ENCODE measurements around the gene PDIA5. TPM values are rescaled to one million over a fixed set of nuclear protein-coding genes. Genes with fewer than 3 reads are reported as not detected.

The PDIA5 gene
- total RNA-seq, 2 donors from 2014 or later, result 57.5 to 68.3 TPM

DNA sequence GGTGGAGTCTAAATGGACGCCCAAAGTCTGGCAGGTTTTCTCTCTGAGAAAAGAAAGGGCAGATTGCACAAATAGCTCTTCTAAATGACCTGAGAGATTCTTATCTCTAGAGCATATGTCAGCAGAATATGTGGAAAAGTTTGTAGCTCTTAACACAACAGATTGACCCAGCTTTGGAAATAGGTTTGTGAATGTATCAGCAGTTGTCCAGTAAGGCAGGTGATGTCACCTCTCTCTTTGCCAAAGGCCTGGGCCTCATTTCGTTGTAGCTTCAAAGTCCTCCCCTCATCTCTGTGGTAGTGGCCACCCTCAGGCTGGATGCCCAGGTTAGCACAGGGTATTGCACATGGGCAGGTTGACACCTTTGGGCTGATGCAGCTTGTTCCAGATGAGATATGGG, 36.0 kb downstream of the PDIA5 start:
- peaks cover 72% of the 10 kb centered on the region for H3K36me3 Mint-ChIP-seq (ENCODE audit: low read depth)
- peaks cover 31% of the 10 kb centered on the region for H3K4me1 Mint-ChIP-seq
- no peaks in the 10 kb centered on the region for H3K27me3 Mint-ChIP-seq (ENCODE audit: insufficient read depth)
- H3K9ac ChIP-seq (ENCODE audit: extremely low read depth, low read length, poor library complexity, severe bottlenecking), result no peak overlapping the region
- WGBS, 2 experiments (ENCODE audit: insufficient coverage in 1 of 2, insufficient read length in 1 of 2), result 90 to 100% methylated on average over 1 to 2 of the region's 2 CpGs
- TF ChIP-seq, protein P1, sequence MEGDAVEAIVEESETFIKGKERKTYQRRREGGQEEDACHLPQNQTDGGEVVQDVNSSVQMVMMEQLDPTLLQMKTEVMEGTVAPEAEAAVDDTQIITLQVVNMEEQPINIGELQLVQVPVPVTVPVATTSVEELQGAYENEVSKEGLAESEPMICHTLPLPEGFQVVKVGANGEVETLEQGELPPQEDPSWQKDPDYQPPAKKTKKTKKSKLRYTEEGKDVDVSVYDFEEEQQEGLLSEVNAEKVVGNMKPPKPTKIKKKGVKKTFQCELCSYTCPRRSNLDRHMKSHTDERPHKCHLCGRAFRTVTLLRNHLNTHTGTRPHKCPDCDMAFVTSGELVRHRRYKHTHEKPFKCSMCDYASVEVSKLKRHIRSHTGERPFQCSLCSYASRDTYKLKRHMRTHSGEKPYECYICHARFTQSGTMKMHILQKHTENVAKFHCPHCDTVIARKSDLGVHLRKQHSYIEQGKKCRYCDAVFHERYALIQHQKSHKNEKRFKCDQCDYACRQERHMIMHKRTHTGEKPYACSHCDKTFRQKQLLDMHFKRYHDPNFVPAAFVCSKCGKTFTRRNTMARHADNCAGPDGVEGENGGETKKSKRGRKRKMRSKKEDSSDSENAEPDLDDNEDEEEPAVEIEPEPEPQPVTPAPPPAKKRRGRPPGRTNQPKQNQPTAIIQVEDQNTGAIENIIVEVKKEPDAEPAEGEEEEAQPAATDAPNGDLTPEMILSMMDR (conservative IDR thresholded peaks at IDR 0.05), result no peak
- no peaks in the 10 kb centered on the region for H3K9me3 Mint-ChIP-seq
- no peak overlapping the region for H3K27ac Mint-ChIP-seq
- peaks cover 93% of the 10 kb centered on the region for H3K36me3 ChIP-seq (ENCODE audit: control insufficient read depth, insufficient read depth, low read length)
- no peak for DNase-seq
- no peak overlapping the region for H3K4me3 Mint-ChIP-seq
- H3K9me3 ChIP-seq (ENCODE audit: control insufficient read depth, low read length), result no peaks in the 10 kb centered on the region
- H3K4me3 ChIP-seq (ENCODE audit: low read length), result no peak overlapping the region
- no peak overlapping the region for H3K27ac ChIP-seq (ENCODE audit: low read depth, low read length)
- H3K27me3 ChIP-seq (ENCODE audit: control insufficient read depth, insufficient read depth, low read length, poor library complexity, severe bottlenecking), result no peaks in the 10 kb centered on the region
- peaks cover 20% of the 10 kb centered on the region for H3K4me1 ChIP-seq (ENCODE audit: control insufficient read depth, insufficient read depth, low read length)

DNA sequence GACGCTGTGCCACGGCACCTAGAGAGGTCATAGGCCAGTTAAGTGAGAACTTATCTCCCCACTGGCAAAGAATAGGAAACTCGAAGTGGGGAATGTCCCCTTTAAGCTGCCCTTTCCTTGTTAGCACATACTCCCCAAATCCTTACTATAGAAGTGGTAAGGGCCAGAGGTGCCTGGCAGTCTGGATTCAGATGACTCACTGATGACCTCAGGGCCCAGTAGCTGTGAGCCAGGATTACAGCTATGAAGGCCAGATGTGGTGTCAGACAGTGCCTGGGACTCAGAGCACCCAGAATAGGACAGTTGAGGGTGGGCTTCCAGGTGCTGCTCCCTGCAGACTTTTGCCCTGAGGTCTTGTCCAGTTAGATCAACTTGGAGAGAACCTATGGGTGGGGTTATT, 37.7 kb downstream of the PDIA5 start:
- H3K36me3 ChIP-seq (ENCODE audit: control insufficient read depth, insufficient read depth, low read length), result peaks cover 92% of the 10 kb centered on the region
- Mint-ChIP-seq H3K27me3 (ENCODE audit: insufficient read depth) (no peaks in the 10 kb centered on the region), H3K27ac (peak overlapping the region; percentile 65), H3K36me3 (ENCODE audit: low read depth) (peaks cover 71% of the 10 kb centered on the region), H3K4me1 (peaks cover 14% of the 10 kb centered on the region), H3K9me3 (no peaks in the 10 kb centered on the region), H3K4me3 (no peak overlapping the region)
- H3K9me3 ChIP-seq (ENCODE audit: control insufficient read depth, low read length), result no peaks in the 10 kb centered on the region
- WGBS, 2 experiments (ENCODE audit: insufficient coverage in 1 of 2, insufficient read length in 1 of 2), result 89 to 92% methylated on average over 3 of the region's 3 CpGs
- H3K4me1 ChIP-seq (ENCODE audit: control insufficient read depth, insufficient read depth, low read length), result peaks cover 6% of the 10 kb centered on the region
- H3K4me3 ChIP-seq (ENCODE audit: low read length), result no peak overlapping the region
- TF ChIP-seq, protein P1 (conservative IDR thresholded peaks at IDR 0.05), result no peak
- H3K9ac ChIP-seq (ENCODE audit: extremely low read depth, low read length, poor library complexity, severe bottlenecking), result no peak overlapping the region
- no peak overlapping the region for H3K27ac ChIP-seq (ENCODE audit: low read depth, low read length)
- no peaks in the 10 kb centered on the region for H3K27me3 ChIP-seq (ENCODE audit: control insufficient read depth, insufficient read depth, low read length, poor library complexity, severe bottlenecking)
- DNase-seq, result no peak

DNA sequence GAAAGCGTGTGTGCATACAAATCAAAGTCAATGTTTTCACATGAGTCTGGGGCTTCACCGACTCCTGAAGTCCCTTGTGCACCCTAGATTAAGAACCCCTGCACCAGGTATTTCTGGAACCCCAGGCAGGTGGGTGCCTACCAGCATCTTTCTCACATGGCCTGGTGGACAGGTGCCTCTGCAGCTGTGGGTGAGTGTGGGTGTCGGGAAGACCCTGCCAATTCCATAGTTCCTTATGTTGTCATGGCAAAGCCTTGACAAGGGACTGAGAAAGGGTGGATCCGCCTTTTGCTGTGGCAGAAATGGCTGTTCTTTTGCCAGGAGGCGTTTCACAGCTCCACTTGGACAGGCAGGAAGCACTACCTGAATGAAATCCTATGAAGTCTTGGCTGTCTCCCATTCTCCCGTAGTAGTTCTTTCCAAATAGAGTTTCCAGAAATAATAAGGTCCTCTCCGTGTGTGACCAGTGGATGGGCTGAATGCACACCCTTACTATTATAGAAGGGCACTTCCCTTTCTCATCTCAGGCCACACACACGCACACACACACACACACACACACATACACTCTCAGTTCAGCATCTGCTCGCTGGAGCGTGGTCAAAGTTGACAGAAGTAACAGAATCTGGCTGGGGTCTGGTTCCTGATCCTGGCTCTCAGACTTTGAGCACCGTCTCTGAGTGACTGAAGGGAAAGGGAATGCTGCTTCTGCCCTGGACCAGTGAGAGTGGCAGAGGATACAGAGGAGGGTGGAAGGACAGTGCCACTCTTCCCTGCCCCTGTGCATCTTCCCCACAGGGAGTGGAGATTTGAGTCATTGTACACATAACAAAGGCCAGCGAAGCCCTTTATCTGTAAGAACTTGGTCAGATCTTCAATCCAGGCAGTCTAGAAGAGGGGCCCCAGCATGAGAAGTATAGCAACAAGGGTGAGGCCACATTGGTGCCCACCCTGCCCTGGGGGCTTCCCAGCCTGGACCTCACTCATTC, 38.7 kb downstream of the PDIA5 start:
- no peaks in the 10 kb centered on the region for H3K27me3 ChIP-seq (ENCODE audit: control insufficient read depth, insufficient read depth, low read length, poor library complexity, severe bottlenecking)
- peaks cover 15% of the 10 kb centered on the region for H3K4me1 Mint-ChIP-seq
- H3K27ac Mint-ChIP-seq, result no peak overlapping the region
- no peaks in the 10 kb centered on the region for H3K9me3 Mint-ChIP-seq
- no peak overlapping the region for H3K9ac ChIP-seq (ENCODE audit: extremely low read depth, low read length, poor library complexity, severe bottlenecking)
- H3K9me3 ChIP-seq (ENCODE audit: control insufficient read depth, low read length), result no peaks in the 10 kb centered on the region
- no peak for DNase-seq
- H3K4me3 Mint-ChIP-seq, result no peak overlapping the region
- TF ChIP-seq, protein P1 (conservative IDR thresholded peaks at IDR 0.05), result no peak
- H3K36me3 ChIP-seq (ENCODE audit: control insufficient read depth, insufficient read depth, low read length), result peaks cover 92% of the 10 kb centered on the region
- peaks cover 75% of the 10 kb centered on the region for H3K36me3 Mint-ChIP-seq (ENCODE audit: low read depth)
- no peaks in the 10 kb centered on the region for H3K27me3 Mint-ChIP-seq (ENCODE audit: insufficient read depth)
- H3K27ac ChIP-seq (ENCODE audit: low read depth, low read length), result no peak overlapping the region
- no peaks in the 10 kb centered on the region for H3K4me1 ChIP-seq (ENCODE audit: control insufficient read depth, insufficient read depth, low read length)
- whole genome bisulfite sequencing, 2 experiments (ENCODE audit: insufficient coverage in 1 of 2, insufficient read length in 1 of 2), result 93 to 95% methylated on average over 11 to 12 of the region's 12 CpGs
- H3K4me3 ChIP-seq (ENCODE audit: low read length), result no peak overlapping the region
